ENCODE data around the gene MKX.

- TF ChIP-seq CTCF (conservative IDR thresholded peaks at IDR 0.05; ENCODE audit: low read length): no peak
- TF ChIP-seq EZH2phosphoT487 (IDR thresholded peaks at IDR 0.05; ENCODE audit: borderline replicate concordance, low read depth, low read length): no peak
Measured at GRCh38 chr10:27747096-27747451, 1.5 kb upstream of the MKX start.
